ENCODE measurements around the gene LMCD1. TPM values are rescaled to one million over a fixed set of nuclear protein-coding genes. Genes with fewer than 3 reads are reported as not detected.

Gene LMCD1
- total RNA-seq, 2 donors from 2014 or later: 2.2 to 2.9 TPM

DNA sequence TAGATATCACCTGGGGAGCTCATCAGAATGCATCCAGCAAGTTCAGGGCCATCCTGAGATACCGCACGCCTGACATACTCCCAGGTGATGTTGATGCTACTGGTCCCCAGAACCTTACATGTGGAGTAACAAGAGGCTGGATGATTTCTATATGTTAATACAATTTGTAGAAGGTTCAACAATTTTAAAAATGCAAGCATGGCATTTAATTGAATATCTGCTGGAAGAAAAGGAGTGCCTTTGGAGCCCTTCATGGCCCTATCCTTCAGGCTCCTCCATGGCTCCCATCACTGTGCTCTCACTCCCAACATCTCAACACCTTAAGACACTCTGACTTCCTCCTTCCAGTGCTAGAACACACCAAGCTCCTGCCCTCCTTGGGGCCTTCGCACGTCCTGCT is 36.6 kb downstream of the LMCD1 start:
- ATAC-seq (replicated peaks in 1 of 2) (no peak), DNase-seq (no peak)
- Mint-ChIP-seq H3K4me3 (no peak overlapping the region), H3K27ac (no peak overlapping the region), H3K27me3 (ENCODE audit: low read depth) (no peaks in the 10 kb centered on the region), H3K36me3 (ENCODE audit: insufficient read depth in 2 of 2) (no peaks in the 10 kb centered on the region), H3K4me1 (ENCODE audit: low read depth) (no peaks in the 10 kb centered on the region), H3K9me3 (no peaks in the 10 kb centered on the region)

DNA sequence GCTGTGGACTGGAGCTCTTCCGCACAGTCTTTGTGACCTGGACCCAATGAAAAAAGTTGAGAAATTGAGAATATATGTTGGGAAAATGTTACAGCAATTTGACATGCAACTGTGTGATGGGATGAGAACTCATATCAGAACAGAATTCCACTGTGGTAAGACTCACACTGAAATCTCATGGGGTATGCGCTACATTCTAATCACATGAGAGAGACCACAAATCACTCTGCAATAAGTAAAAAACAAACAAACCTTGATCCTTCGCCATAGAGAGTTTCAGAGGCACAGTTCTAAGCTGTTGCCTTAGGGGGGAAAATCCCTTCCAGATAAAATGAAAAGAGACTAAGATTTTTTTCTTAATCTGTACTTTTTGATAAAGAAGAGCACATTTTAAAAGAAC is 37.3 kb downstream of the LMCD1 start:
- no peak for DNase-seq
- peak overlapping the region; percentile 10 for H3K27ac Mint-ChIP-seq
- no peaks in the 10 kb centered on the region for H3K9me3 Mint-ChIP-seq
- no peak for ATAC-seq (replicated peaks in 1 of 2)
- no peak overlapping the region for H3K4me3 Mint-ChIP-seq
- H3K4me1 Mint-ChIP-seq (ENCODE audit: low read depth): no peaks in the 10 kb centered on the region
- no peaks in the 10 kb centered on the region for H3K36me3 Mint-ChIP-seq (ENCODE audit: insufficient read depth in 2 of 2)
- no peaks in the 10 kb centered on the region for H3K27me3 Mint-ChIP-seq (ENCODE audit: low read depth)

DNA sequence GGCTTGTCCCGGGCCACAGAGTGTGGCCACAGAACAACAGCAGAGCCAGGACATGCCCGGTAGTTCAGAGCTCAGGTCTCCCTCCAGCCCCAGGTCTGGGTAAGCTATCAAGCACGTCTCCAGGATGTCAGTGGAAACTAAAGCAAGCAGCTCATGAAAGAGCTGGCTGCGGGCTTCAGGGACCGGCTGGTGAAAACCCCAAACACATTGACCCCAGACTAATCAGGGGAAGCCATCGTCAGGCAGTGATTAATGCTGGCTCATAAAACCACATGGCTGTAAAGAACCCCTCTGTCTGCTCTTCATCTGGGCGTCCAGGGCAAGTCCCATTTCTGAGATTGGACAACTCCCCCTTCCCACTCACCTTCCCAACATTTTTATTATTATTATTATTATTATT is 37.8 kb downstream of the LMCD1 start:
- no peak overlapping the region for H3K4me3 Mint-ChIP-seq
- ATAC-seq (replicated peaks in 1 of 2) (no peak), DNase-seq (no peak)
- H3K9me3 Mint-ChIP-seq: no peaks in the 10 kb centered on the region
- no peaks in the 10 kb centered on the region for H3K4me1 Mint-ChIP-seq (ENCODE audit: low read depth)
- H3K27ac Mint-ChIP-seq: no peak overlapping the region
- no peaks in the 10 kb centered on the region for H3K27me3 Mint-ChIP-seq (ENCODE audit: low read depth)
- no peaks in the 10 kb centered on the region for H3K36me3 Mint-ChIP-seq (ENCODE audit: insufficient read depth in 2 of 2)

DNA sequence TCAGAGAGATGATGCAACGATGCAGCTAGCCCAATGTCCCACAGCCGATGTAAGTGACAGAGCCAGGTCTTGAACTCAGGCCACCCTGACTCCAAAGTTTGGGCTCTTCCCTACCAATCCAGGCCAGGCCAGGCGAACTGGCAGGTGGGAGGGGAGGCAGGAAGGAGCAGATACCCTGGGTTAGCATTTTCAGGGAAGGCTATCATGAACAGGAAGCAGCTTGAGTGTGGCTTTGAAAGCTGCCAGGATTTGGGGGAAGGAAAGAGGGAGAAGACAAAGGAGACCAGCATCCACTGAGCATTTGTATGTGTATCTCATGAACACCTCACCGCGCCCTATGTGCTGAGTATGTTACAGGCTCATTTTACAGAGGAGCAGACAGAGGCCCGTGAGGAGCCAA is 38.8 kb downstream of the LMCD1 start:
- H3K36me3 Mint-ChIP-seq (ENCODE audit: insufficient read depth in 2 of 2): no peaks in the 10 kb centered on the region
- no peak for DNase-seq
- ATAC-seq (replicated peaks in 1 of 2): no peak
- no peaks in the 10 kb centered on the region for H3K4me1 Mint-ChIP-seq (ENCODE audit: low read depth)
- H3K4me3 Mint-ChIP-seq: no peak overlapping the region
- H3K9me3 Mint-ChIP-seq: no peaks in the 10 kb centered on the region
- H3K27ac Mint-ChIP-seq: no peak overlapping the region
- H3K27me3 Mint-ChIP-seq (ENCODE audit: low read depth): no peaks in the 10 kb centered on the region

DNA sequence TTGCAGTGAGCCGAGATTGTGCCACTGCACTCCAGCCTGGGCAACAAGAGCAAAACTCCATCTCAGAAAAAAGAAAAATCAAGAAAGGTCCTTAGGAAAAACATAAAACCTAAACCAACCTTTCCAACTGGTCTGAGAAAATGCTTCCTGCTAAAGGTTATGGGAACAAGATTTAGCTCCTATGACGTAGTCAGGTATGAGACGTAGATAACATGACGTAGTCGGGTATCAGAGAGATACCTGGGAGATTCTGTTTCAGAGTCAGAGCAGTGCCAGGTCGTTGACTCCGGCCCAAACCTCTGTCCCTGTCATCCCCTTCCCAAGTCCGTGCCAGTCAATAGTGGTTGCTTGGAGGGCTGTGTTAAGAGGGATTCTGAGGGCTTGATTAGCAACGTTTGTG is 39.9 kb downstream of the LMCD1 start:
- no peak overlapping the region for H3K27ac Mint-ChIP-seq
- DNase-seq (no peak), ATAC-seq (replicated peaks in 1 of 2) (no peak)
- H3K9me3 Mint-ChIP-seq: no peaks in the 10 kb centered on the region
- H3K4me1 Mint-ChIP-seq (ENCODE audit: low read depth): no peaks in the 10 kb centered on the region
- no peaks in the 10 kb centered on the region for H3K27me3 Mint-ChIP-seq (ENCODE audit: low read depth)
- no peak overlapping the region for H3K4me3 Mint-ChIP-seq
- no peaks in the 10 kb centered on the region for H3K36me3 Mint-ChIP-seq (ENCODE audit: insufficient read depth in 2 of 2)

DNA sequence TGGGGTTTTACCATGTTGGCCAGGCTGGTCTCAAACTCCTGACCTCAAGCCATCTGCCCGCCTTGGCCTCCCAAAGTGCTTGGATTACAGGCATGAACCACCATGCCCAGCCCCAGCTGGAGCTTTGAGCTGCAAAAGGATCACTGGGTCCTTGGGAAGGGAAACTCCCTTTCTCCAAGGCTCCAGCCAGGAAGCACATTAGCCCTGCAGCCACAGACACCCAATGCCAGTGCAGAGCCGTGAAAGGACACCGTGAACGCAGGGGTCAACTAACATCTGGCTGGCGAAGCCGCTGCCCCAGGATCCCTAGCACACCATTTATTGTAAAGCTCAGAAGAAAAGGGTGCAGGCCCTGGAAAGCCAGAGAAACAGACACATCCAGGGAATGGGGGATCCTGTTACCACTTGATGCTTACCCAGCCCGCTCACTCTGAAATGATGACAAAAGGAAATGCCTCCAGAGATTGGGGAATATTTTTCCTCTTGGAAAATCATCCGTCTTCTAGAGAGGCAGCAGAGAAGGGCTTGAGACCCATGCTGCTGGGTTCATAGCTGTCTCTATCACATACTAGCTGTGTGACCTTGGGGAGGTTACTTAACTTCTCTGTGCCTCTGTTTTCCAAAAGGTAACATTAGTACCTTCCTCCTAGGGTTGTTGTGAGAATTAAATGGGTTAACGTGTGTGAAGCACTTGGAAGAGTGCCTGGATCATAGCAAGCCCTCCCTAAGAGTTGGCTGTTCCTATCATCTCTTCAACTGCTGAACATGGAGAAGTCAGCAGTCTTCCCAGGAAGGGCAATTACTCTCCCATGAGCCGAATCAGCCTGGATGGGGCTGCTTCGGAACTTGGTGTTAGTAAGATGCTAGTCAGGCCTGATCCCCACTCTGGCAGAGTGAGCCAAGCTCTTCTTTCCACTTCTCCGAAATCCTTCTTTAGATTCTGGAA is 40.8 kb downstream of the LMCD1 start:
- DNase-seq: no peak
- Mint-ChIP-seq H3K9me3 (no peaks in the 10 kb centered on the region), H3K27ac (no peak overlapping the region), H3K36me3 (ENCODE audit: insufficient read depth in 2 of 2) (no peaks in the 10 kb centered on the region), H3K4me3 (no peak overlapping the region), H3K27me3 (ENCODE audit: low read depth) (no peaks in the 10 kb centered on the region), H3K4me1 (ENCODE audit: low read depth) (no peaks in the 10 kb centered on the region)
- ATAC-seq (replicated peaks in 1 of 2): no peak

DNA sequence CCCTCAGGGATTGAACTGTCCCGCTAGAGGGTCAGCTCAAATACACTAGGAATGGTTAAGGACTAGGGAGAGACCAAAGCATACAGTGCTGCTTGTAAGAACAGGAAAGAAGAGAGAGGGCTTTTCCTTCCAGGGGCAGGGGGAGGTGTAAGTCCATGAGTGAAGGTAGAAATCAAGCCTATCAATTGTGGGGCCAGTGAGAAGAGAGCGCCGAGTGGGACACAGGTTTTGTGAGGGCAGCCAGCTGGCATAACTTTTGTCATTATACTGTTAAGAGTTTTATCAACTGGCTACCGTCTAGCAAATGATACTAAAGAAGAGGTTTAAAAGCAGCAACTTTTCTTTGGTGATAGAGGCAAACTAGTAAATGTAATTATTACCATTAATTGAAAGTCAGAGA is 45.0 kb downstream of the LMCD1 start:
- no peaks in the 10 kb centered on the region for H3K9me3 Mint-ChIP-seq

DNA sequence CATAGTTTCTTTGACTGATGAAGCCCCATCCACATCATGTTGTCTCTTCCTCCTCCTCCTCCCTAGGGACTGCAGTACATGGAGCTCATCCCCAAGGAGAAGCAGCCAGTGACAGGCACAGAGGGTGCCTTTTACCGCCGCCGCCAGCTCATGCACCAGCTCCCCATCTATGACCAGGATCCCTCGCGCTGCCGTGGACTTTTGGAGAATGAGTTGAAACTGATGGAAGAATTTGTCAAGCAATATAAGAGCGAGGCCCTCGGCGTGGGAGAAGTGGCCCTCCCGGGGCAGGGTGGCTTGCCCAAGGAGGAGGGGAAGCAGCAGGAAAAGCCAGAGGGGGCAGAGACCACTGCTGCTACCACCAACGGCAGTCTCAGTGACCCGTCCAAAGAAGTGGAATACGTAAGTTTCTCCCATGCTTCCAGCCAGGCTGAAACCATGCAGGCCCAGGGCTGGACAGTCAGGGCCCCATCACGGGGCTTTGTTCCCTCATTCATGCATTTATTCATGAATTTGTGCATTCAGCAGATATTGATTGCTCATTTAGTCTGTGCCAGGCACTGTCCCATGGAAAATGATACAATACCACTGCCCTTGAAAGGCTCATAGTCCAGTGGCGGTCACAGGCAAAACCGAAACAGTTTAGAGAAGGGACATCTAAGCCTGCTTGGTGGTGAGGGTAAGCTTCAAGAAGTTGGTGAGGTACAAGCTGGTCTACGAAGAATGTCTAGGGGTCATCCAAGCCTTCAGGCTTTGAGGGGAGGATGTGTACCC is 47.1 kb downstream of the LMCD1 start:
- ATAC-seq (replicated peaks in 1 of 2) (no peak), DNase-seq (no peak)
- H3K9me3 Mint-ChIP-seq: no peaks in the 10 kb centered on the region
- no peaks in the 10 kb centered on the region for H3K36me3 Mint-ChIP-seq (ENCODE audit: insufficient read depth in 2 of 2)
- H3K27ac Mint-ChIP-seq: no peak overlapping the region
- no peaks in the 10 kb centered on the region for H3K4me1 Mint-ChIP-seq (ENCODE audit: low read depth)
- H3K27me3 Mint-ChIP-seq (ENCODE audit: low read depth): no peaks in the 10 kb centered on the region
- H3K4me3 Mint-ChIP-seq: no peak overlapping the region

More for the DNA sequence above, 45.0 kb downstream of the LMCD1 start:
- Mint-ChIP-seq H3K36me3 (ENCODE audit: insufficient read depth in 2 of 2) (no peaks in the 10 kb centered on the region), H3K27ac (no peak overlapping the region), H3K27me3 (ENCODE audit: low read depth) (no peaks in the 10 kb centered on the region), H3K4me1 (ENCODE audit: low read depth) (no peaks in the 10 kb centered on the region), H3K4me3 (no peak overlapping the region)
- no peak for ATAC-seq (replicated peaks in 1 of 2)
- no peak for DNase-seq

DNA sequence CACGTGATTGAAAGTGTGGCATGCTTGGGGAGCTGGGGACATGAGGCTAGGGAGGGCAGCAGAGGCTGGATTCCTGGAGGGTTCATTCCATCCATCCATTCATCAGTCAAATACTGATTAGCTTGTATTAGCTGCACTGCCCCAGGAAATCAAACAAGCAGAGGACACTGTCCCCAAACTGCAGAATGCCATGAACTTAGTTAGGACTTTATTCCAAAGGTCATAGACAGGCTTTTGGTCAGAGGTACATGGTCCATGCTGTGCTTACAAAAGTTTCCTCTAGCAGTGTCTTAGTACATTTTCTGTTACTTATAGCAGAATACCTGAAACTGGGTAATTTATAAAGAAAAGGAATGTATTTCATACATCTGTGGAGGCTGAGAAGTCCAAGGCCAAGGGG is 47.7 kb downstream of the LMCD1 start:
- H3K4me3 Mint-ChIP-seq: no peak overlapping the region
- H3K9me3 Mint-ChIP-seq: no peaks in the 10 kb centered on the region
- H3K36me3 Mint-ChIP-seq (ENCODE audit: insufficient read depth in 2 of 2): no peaks in the 10 kb centered on the region
- no peak overlapping the region for H3K27ac Mint-ChIP-seq
- H3K4me1 Mint-ChIP-seq (ENCODE audit: low read depth): no peaks in the 10 kb centered on the region
- no peaks in the 10 kb centered on the region for H3K27me3 Mint-ChIP-seq (ENCODE audit: low read depth)
- ATAC-seq (replicated peaks in 1 of 2) (no peak), DNase-seq (no peak)

DNA sequence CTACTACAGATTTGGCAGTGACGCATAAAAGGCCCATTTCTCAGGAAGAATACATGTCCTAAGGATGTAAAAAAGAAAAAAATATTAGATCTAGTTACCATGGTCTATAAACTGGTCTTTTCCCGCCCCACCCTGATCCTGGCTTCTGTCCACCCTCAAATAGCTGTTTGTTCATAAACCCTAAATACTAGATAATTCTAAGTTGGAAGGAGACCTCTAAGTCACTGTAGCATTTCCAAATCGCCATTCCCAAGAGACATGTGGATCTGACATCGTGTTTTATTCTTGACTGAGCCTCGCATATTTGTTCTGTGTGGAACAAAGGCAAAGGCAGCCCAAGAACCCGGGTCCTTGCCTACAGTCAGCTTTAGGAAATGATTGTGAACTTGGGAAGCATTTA is 49.0 kb downstream of the LMCD1 start:
- H3K4me3 Mint-ChIP-seq: no peak overlapping the region
- H3K4me1 Mint-ChIP-seq (ENCODE audit: low read depth): no peaks in the 10 kb centered on the region
- no peaks in the 10 kb centered on the region for H3K9me3 Mint-ChIP-seq
- H3K36me3 Mint-ChIP-seq (ENCODE audit: insufficient read depth in 2 of 2): no peaks in the 10 kb centered on the region
- ATAC-seq (replicated peaks in 1 of 2): no peak
- no peak overlapping the region for H3K27ac Mint-ChIP-seq
- no peaks in the 10 kb centered on the region for H3K27me3 Mint-ChIP-seq (ENCODE audit: low read depth)
- DNase-seq: no peak

DNA sequence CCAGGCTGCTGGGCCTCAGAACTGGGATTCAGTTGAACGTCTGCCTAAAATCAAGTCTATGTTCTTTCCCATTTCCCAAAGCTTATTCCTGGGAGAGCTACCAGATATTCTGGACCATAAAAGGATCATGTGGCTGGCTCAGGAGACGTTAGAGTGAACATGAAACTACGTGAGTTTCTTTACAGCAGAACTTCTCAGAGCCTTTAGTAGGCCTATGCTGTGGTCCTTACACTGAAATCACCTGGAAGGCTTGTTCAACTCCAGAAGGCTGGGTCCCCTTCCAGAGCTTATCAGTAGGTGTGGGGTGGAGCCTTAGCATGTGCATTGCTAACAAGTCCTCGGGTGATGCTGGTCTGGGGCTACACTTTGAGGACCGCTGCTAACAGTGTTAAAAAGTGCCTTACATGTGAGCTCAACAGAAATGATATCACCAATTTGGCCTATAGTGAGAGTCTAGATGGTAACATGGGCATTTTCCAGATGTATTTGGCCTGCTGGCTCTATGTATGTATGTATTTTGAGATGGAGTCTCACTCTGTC is 50.7 kb downstream of the LMCD1 start:
- no peak overlapping the region for H3K27ac Mint-ChIP-seq
- ATAC-seq (replicated peaks in 1 of 2) (no peak), DNase-seq (no peak)
- no peaks in the 10 kb centered on the region for H3K9me3 Mint-ChIP-seq
- H3K36me3 Mint-ChIP-seq (ENCODE audit: insufficient read depth in 2 of 2): no peaks in the 10 kb centered on the region
- H3K4me3 Mint-ChIP-seq: no peak overlapping the region
- H3K27me3 Mint-ChIP-seq (ENCODE audit: low read depth): no peaks in the 10 kb centered on the region
- no peaks in the 10 kb centered on the region for H3K4me1 Mint-ChIP-seq (ENCODE audit: low read depth)

DNA sequence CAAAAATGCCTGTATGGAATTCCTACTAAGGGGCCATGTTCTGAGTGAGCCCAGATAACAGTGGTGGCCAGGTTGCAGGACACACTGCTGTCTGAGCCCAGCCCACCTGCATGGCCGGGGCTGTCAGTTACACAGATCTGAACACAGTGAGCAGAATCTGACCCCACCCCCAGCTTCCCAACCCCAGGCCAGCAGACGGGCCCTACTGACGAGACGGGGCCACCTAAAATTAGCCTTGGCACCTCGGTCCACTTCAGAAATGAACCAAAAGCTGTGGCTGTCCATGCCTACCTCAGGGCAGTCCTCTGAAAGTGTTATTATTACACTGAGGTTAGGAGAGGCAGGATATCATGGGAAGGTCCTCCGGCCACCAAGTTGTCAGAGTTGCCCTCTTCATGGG is 51.8 kb downstream of the LMCD1 start:
- Mint-ChIP-seq H3K27ac (no peak overlapping the region), H3K9me3 (no peaks in the 10 kb centered on the region), H3K27me3 (ENCODE audit: low read depth) (no peaks in the 10 kb centered on the region), H3K4me3 (no peak overlapping the region), H3K36me3 (ENCODE audit: insufficient read depth in 2 of 2) (no peaks in the 10 kb centered on the region), H3K4me1 (ENCODE audit: low read depth) (no peaks in the 10 kb centered on the region)
- DNase-seq (no peak), ATAC-seq (replicated peaks in 1 of 2) (no peak)

DNA sequence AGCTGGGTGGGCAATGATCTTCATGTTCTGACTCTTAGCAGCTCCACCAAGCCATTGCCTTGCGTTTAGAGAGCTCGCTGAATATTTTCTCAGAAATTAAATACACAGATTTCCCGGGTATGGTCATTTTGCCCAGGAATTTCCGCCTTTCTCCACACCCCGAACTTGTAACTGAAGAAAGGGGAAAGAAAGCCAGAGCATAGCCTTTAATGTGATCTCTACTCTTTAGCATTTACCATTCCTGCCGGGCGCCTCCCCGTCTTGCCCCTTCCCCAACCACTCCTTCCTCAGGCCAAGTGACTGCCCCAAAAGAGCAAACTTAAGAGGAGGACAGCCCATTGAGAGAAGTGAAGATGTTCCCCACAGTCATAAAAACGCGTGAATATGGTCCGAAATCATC is 53.1 kb downstream of the LMCD1 start:
- ATAC-seq (replicated peaks in 1 of 2) (no peak), DNase-seq (no peak)
- Mint-ChIP-seq H3K4me1 (ENCODE audit: low read depth) (no peaks in the 10 kb centered on the region), H3K36me3 (ENCODE audit: insufficient read depth in 2 of 2) (no peaks in the 10 kb centered on the region), H3K27ac (no peak overlapping the region), H3K4me3 (no peak overlapping the region), H3K27me3 (ENCODE audit: low read depth) (no peaks in the 10 kb centered on the region), H3K9me3 (no peaks in the 10 kb centered on the region)

Measured in activated T-cell treated with anti-CD3 and anti-CD28 coated beads, Interleukin-2, amount 50 U/mL, for 72 hours (primary cell).